K562 (cell line): ENCODE results near the gene SPDEF. TPM values are rescaled to one million over a fixed set of nuclear protein-coding genes. Genes with fewer than 3 reads are reported as not detected.

Source experiments
- ATAC-seq: fragments of 200-7000 bp; cut with Tn5 transposase; 3 replicates; pipeline ENCODE4 v1.9.1; 2020; ENCODE audit warnings: moderate library complexity
- BruUV-seq: library from RNA; stranded (reverse); fragments of 400-500 nt; replicated peaks from 2 replicates; lab custom pipeline; 2021; lab: Mats Ljungman, UMichigan
- CTCF ChIA-PET: fragments of 300-600 bp; formaldehyde crosslinking; extraction: SDS; loops from one replicate; lab custom pipeline; 2021; ENCODE audit warnings: low intra/inter-chr PET ratio; lab: Yijun Ruan, JAX
- POLR2A ChIA-PET: fragments of 300-600, 350-650 bp; sonication (Branson Sonifier 250); formaldehyde crosslinking; extraction: SDS; loops from one replicate; lab custom pipeline; 2021; ENCODE audit warnings: antibody characterized with exemption, inconsistent platforms; lab: Yijun Ruan, JAX
- DNase-seq, 4 experiments: peaks; one replicate each; pipeline versions ENCODE4 v3.0.0 to v3.0.0-alpha.2; 2011 to 2018; ENCODE audit warnings: low spot score in 3 of 4, mixed read lengths in 3 of 4; ENCODE audit errors: extremely low read depth in 1 of 4
- FAIRE-seq: peaks from 2 replicates; lab custom pipeline; 2011; peaks lifted over from hg19 to GRCh38; lab: Jason Lieb, UNC
- H2AFZ ChIP-seq: 2 replicates; pipeline ENCODE4 v1.6.0; 2011; ENCODE audit warnings: low read depth, low read length, control low read depth, inconsistent platforms
- H3K27ac ChIP-seq: fragments of 200-600 bp; 3 replicates; pipeline ENCODE4 v1.8.0; 2011; ENCODE audit warnings: low read depth, mild to moderate bottlenecking, control low read depth, inconsistent platforms, low read length, moderate library complexity, mixed read lengths; ENCODE audit errors: extremely low read depth
- H3K27me3 ChIP-seq, 2 experiments: fragments of 300-600 bp in 1 of 2; 2 replicates in 1 of 2; 3 replicates in 1 of 2; pipeline versions ENCODE4 v1.6.0 to v1.8.0; 2011; ENCODE audit warnings: inconsistent platforms in 2 of 2, low read length in 2 of 2, mild to moderate bottlenecking in 1 of 2, mixed read lengths in 1 of 2, moderate library complexity in 1 of 2; ENCODE audit not compliant: control insufficient read depth in 2 of 2, insufficient read depth in 2 of 2
- H3K36me3 ChIP-seq: fragments of 300-600 bp; 3 replicates; pipeline ENCODE4 v1.8.0; 2011; ENCODE audit warnings: mild to moderate bottlenecking, low read length, inconsistent platforms; ENCODE audit not compliant: control insufficient read depth, insufficient read depth
- H3K4me1 ChIP-seq, 2 experiments: fragments of 200-600 bp in 1 of 2; replicated peaks in 1 of 2; 2 replicates in 1 of 2; 3 replicates in 1 of 2; pipeline versions ENCODE4 v1.5.1 to v1.8.0; 2011; ENCODE audit warnings: inconsistent platforms in 2 of 2, low read length in 2 of 2, mild to moderate bottlenecking in 1 of 2, mixed read lengths in 1 of 2, moderate library complexity in 1 of 2; ENCODE audit not compliant: control insufficient read depth in 2 of 2, insufficient read depth in 2 of 2
- H3K4me2 ChIP-seq: 2 replicates; pipeline ENCODE4 v1.6.1; 2011; ENCODE audit warnings: low read length, control low read depth, inconsistent platforms, mixed read lengths; ENCODE audit not compliant: insufficient read depth
- H3K4me3 ChIP-seq: fragments of 200-600 bp; sonication (generic), shearing (Covaris generic); 2 replicates; pipeline ENCODE4 v1.5.1; 2016; ENCODE audit warnings: control low read depth, inconsistent platforms
- H3K79me2 ChIP-seq: fragments of 200-600 bp; 3 replicates; pipeline ENCODE4 v1.8.0; 2011; ENCODE audit warnings: low read length, inconsistent platforms; ENCODE audit not compliant: control insufficient read depth, insufficient read depth
- H3K9ac ChIP-seq, 2 experiments: 2 replicates each; pipeline versions ENCODE4 v1.6.0 to v1.6.1; 2011; ENCODE audit warnings: low read depth in 2 of 2, low read length in 2 of 2, control low read depth in 1 of 2, inconsistent platforms in 1 of 2, mild to moderate bottlenecking in 1 of 2, mixed read lengths in 1 of 2; ENCODE audit not compliant: insufficient read depth in 1 of 2
- H3K9me1 ChIP-seq: one replicate; pipeline ENCODE4 v1.6.0; 2011; ENCODE audit warnings: inconsistent platforms, mild to moderate bottlenecking, low read length, moderate library complexity; ENCODE audit not compliant: control insufficient read depth, insufficient read depth
- H3K9me3 ChIP-seq: replicated peaks from 2 replicates; pipeline ENCODE4 v1.5.1; 2011; ENCODE audit warnings: low read depth, low read length, inconsistent platforms; ENCODE audit not compliant: control insufficient read depth, insufficient read depth
- H4K20me1 ChIP-seq: replicated peaks from 2 replicates; pipeline ENCODE4 v1.6.1; 2011; ENCODE audit warnings: low read length, inconsistent platforms, mixed read lengths; ENCODE audit not compliant: control insufficient read depth, insufficient read depth
- CBX3 ChIP-seq, 2 experiments: IDR thresholded peaks; 1 replicate in 1 of 2; 2 replicates in 1 of 2; pipeline ENCODE4 v1.6.1; 2012; ENCODE audit warnings: inconsistent platforms in 2 of 2, low read length in 2 of 2, borderline replicate concordance in 1 of 2, control low read depth in 1 of 2
- KDM1A ChIP-seq, 2 experiments: fragments of 450-650 bp; IDR thresholded peaks; 2 replicates each; pipeline ENCODE4 v1.6.1; 2016; ENCODE audit warnings: mild to moderate bottlenecking in 2 of 2
- NFIC ChIP-seq: fragments of 450-650 bp; IDR thresholded peaks from 2 replicates; pipeline ENCODE4 v1.6.1; 2017; ENCODE audit warnings: mild to moderate bottlenecking, inconsistent platforms
- TRIM24 ChIP-seq, 2 experiments: fragments of 450-650 bp; IDR thresholded peaks; 2 replicates each; pipeline ENCODE4 v1.6.1; 2016
- TRIM28 ChIP-seq: fragments of 450-650 bp; IDR thresholded peaks from 2 replicates; pipeline ENCODE4 v1.6.1; 2017
- U2AF2 ChIP-seq: fragments of 200-400 bp; formaldehyde crosslinking; optimal IDR thresholded peaks from 2 replicates; pipeline ENCODE3; 2017; ENCODE audit warnings: low read depth, mild to moderate bottlenecking, low read length
- ZNF316 ChIP-seq: fragments of 450-650 bp; IDR thresholded peaks from 2 replicates; pipeline ENCODE4 v1.6.1; 2016
- ZNF583 ChIP-seq: fragments of 250-450 bp; sonication (Bioruptor Pico); IDR thresholded peaks from 2 replicates; pipeline ENCODE4 v1.4.0; 2020
- WGBS: fragments of 100-300 bp; shearing (Covaris generic); methylation state at CpG from one replicate; pipeline ENCODE4 v1.1.6; 2016; ENCODE audit warnings: low coverage, mixed read lengths; ENCODE audit not compliant: insufficient coverage; ENCODE audit errors: missing lambda C conversion rate; 5-methylcytosine and 5-hydroxymethylcytosine counted together
- in situ Hi-C: fragments of 300-500 bp; cut with MboI; formaldehyde crosslinking; loops from 4 replicates; pipeline ENCODE4 v1.15.0; 2018; ENCODE audit warnings: inconsistent platforms, mixed read lengths
- intact Hi-C: fragments of 100-400 bp; cut with micrococcal nuclease; formaldehyde crosslinking; loops from 2 replicates; pipeline ENCODE4 v1.14.2; 2022
- polyA plus RNA-seq, 8 experiments: library from polyadenylated mRNA; depleted of rRNA in 4 of 8; stranded (reverse) in 5 of 8; unstranded in 3 of 8; fragments of >200 nt; fragmentation: Nextera tagmentation in 2 of 8; fragmentation: Illumina TruSeq in 1 of 8; extraction: Ambion mirVana in 2 of 8; extraction: Trizol in 1 of 8; gene quantifications; 2 replicates each; pipeline versions ENCODE4 v1.2.1 to v1.2.3, GENCODE V29; 2011 to 2014; ENCODE audit warnings: inconsistent platforms in 1 of 8, missing spikeins in 1 of 8
- total RNA-seq, 7 experiments: library from RNA; depleted of rRNA in 6 of 7; stranded (reverse); fragments of >200 nt in 6 of 7; fragmentation: Illumina TruSeq in 2 of 7; extraction: Trizol in 2 of 7; gene quantifications; 2 replicates each; pipeline versions ENCODE4 v1.2.1 to v1.2.3, GENCODE V29; 2011 to 2021; ENCODE audit warnings: low replicate concordance in 1 of 7

SPDEF gene
- total and polyA plus RNA-seq, 9 of the 15 experiments (the other 6 are each of a cell fraction or from before 2014, with no cell fraction given), result 0.04 to 0.12 (median 0.11) TPM; not detected in 5

GRCh38 chr6:34518669-34519365, 37.3 kb downstream of the SPDEF start:
- BruUV-seq, result no TSS peak
- Histone ChIP-seq H3K9me3 (no peaks in the 10 kb centered on the region), H3K4me2 (no peak overlapping the region), H3K4me1 (peaks cover 15 to 45% of the 10 kb centered on the region in 2 experiments; a peak in 4 of 5 replicates), H3K9me1 (peaks cover 4% of the 10 kb centered on the region), H3K79me2 (no peaks in the 10 kb centered on the region), H3K4me3 (no peak overlapping the region), H3K27ac (no peak overlapping the region), H3K36me3 (no peaks in the 10 kb centered on the region), H3K9ac (no peak overlapping the region), H2AFZ (no peak overlapping the region), H4K20me1 (no peaks in the 10 kb centered on the region), H3K27me3 (no peaks in the 10 kb centered on the region)
- DNase-seq (no peak), ATAC-seq (no peak), FAIRE-seq (no peak)
- intact Hi-C loops, result no loop called here
- in situ Hi-C loops, result no loop called here
- TF ChIP-seq ZNF316 (peak; percentile 95), U2AF2 (no peak), KDM1A (IDR thresholded peaks at IDR 0.05) (0 out of 4 replicates have a peak, but pooled peaks of 1 of the 2 experiments have one; percentile 47), ZNF583 (CRISPR knock-in tag) (no peak), TRIM28 (peak; percentile 93), NFIC (peak; percentile 93), CBX3 (IDR thresholded peaks at IDR 0.05; ENCODE audit: borderline replicate concordance in 1 of 2, low read length in 2 of 2) (peak in 1 of 2 experiments; percentile 61; a peak in 1 of 3 replicates), TRIM24 (IDR thresholded peaks at IDR 0.05) (peak; percentile 70 to 88)
- ChIA-PET POLR2A (interaction anchor here (0.6 to 1.4 kb wide), 3 partner anchors 28 to 679 kb away, joined by 3 read pairs; no protein-coding TSS in a partner anchor), CTCF (no interaction called here)
- 78% methylated on average over 4 of the region's 4 CpGs for WGBS
